Left renal pelvis (tissue), 4 donors: Measurements from ENCODE around the gene SCN4B. TPM values are rescaled to one million over a fixed set of nuclear protein-coding genes. Genes with fewer than 3 reads are reported as not detected.
A peak's percentile ranks its signal among the peaks of the same experiment; 100 is the strongest.

Source experiments
- DNase-seq, 4 donors: peaks; one replicate each; pipeline ENCODE4 v3.0.0-alpha.2; 2013; ENCODE audit warnings: low read depth in 4 of 4, low spot score in 3 of 4
- polyA plus RNA-seq, 4 donors: library from polyadenylated mRNA; unstranded; fragments of 120-200 nt; gene quantifications; one replicate each; pipeline ENCODE4 v1.2.1, GENCODE V29; 2013; ENCODE audit not compliant: insufficient read length in 4 of 4

Gene SCN4B
- polyA plus RNA-seq, 4 donors, result 1.0 to 3.0 (median 1.5) TPM

DNA sequence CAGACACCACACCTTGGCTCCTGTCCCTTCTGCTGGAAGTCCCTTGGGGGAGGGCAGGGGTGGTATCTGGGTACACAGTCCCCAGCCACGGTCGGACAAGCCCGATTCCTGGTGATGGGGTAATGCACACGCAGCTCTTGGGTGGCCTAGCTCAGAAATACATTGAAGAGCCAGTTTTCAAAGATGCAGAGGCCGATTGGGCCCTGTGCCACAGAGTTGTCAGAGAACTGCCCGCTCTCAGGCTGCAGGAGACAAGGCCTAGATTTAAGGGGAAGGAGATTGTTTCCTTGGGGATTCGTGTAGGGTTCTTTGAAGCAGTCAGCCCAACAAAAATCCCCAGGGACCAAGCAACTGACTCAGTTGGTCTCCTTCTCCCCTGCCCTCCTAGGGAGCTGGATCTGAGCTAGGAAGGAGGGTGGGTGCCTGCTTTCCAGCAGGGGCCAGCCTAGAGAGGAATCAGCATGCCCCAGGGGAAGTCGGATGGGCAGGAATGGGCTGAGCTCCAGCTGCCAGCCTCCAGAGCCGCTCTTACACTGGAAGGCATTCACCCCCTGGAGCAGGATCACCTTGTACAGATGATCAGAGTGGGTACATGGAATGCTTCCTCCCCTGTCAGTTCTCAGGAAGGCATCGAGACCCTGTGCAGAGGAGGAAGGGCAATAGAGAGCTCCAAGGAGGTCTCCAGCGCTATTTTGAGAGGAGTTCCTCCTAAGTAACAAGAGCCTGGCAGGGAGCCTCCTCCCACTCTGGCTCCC lies 3.3 kb upstream of the SCN4B start:
- no peak for DNase-seq

- DNase-seq, result no peak
Measured at GRCh38 chr11:118154641-118155040, 2.0 kb upstream of the SCN4B start.

- no peak for DNase-seq
Measured at GRCh38 chr11:118153976-118154375, 1.4 kb upstream of the SCN4B start.

GRCh38 chr11:118153516-118153915 lies 893 bp upstream of the SCN4B start:
- DNase-seq, result no peak

- no peak for DNase-seq
Measured at GRCh38 chr11:118152020-118152551, 537 bp downstream of the SCN4B start.

GRCh38 chr11:118151431-118151830 lies 1.2 kb downstream of the SCN4B start:
- no peak for DNase-seq

DNA sequence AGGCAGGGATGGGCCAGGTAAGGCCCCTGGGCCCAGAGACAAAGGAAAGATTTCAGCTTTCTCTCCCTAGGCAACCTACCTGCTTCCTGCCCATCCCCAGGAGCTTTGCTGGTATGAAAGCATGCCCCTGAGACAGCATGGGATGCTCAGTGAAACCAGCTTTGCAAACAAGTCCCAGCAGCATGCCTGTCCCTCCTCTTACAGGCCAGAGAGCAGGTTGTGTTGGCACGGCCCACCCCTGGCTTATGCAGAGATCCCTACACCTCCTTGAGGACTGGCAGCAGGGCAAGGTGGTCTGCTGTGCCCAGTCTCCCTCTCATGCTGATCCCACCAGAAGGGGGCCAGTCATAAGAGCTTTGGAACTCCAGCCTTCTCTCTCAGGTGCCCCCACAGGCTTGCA lies 3.1 kb downstream of the SCN4B start:
- DNase-seq, result no peak

- no peak for DNase-seq
Measured at GRCh38 chr11:118148856-118149255, 3.8 kb downstream of the SCN4B start.

DNA sequence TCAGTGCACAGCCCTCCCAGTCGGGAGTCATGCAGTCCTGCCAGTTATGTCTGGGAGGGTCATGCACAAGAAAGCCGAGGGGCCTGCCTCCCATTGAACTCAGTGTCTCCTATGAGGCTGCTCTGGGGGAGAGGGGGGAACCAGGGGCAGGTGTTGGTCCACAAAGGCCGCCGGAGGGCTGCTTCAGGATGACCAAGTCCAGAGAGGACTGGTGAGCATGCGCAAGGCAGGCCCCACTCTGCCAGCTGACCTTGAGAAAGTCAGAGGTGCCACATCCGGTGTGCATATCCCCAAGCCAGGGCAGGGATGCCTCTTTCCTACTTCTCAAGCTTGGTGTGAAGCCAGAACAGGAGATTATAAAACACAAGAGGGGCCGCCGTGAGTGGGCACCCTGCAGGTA lies 4.4 kb downstream of the SCN4B start:
- no peak for DNase-seq

DNA sequence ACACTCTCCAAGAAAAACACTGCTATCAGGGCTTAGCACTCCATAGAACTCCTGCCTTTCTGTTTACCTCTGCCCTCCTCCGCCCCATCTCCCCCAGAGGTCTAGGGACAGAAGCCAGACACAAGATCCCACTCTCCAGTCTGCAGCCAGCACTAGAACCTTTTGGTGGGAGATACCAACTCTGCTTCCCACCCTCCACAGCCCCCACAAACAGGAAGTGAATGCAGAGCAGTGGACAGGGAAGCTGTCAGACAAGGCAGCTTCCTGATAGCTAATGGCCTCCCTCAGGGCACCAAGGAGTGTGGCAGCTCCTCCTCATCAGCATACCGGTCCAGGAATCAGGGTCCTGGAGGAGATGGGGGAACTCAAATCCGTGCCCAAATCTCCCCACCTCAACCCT lies 5.1 kb downstream of the SCN4B start:
- DNase-seq, result no peak

DNA sequence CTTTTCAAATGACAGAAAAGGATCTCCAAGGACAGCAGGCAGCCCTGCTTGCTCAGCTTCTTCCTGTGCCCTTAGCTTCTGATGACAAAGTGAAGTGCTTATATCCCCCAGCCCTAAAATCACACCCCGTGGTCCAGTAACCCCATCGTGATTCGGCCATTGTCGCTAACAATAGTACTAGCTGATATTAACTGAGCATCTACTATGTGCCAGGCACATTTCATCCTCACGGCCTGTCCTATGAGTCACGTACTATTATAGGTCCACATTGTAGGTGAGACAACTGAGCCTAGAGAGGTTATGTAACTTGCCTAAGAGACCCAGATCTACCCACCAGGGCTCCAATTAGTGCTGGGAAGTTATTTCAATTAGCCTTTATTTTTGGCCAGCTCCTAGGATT lies 6.1 kb downstream of the SCN4B start:
- no peak for DNase-seq

- peak; percentile 55 to 66 (median 64) for DNase-seq
Measured at GRCh38 chr11:118145285-118146227, 7.1 kb downstream of the SCN4B start.

DNA sequence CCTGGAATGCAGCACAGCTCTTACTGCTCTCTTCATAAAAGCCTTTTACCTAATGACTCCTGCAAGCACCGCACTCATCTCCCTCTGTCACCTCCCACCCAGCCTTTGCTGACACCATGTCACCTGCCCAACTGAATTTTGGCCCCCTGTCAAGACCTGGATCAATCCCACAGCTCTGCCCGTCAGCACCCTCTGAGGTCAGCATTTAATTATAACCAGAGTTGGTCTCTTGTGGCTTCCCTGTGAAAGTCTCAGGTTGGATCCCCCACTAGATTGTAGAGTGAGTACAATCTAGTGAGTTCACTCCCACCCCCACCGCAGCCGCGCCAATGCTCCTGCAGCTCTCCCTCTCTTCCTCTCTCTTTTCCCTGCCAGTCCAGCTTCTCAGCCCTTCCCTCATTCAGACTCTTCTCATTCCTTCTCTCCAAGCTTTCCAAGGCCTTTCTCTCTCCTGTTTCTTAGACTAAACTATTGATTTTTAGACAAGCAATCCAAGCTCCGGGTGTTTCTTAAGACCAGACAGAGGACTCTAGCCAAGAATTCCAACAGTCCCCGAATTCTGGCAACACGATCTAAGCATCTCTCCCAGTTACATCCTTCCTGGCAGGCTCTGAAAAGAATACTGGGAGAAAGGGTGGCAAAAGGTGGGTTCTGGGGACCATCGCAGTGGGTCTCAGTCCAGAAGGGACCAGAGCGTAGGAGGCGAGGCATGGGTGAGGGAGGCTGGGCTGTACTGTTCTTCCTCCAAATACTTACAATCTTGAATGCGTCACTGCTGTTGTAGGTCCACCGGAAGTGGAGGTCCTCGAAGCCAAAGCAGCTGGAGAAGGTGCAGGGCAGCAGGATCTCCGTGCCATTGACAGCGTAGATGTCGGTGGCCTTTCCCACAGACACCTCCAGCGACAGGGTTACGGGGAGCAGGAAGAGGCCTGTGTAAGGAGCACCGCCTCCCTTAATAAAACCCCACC lies 8.0 kb downstream of the SCN4B start:
- no peak for DNase-seq

DNA sequence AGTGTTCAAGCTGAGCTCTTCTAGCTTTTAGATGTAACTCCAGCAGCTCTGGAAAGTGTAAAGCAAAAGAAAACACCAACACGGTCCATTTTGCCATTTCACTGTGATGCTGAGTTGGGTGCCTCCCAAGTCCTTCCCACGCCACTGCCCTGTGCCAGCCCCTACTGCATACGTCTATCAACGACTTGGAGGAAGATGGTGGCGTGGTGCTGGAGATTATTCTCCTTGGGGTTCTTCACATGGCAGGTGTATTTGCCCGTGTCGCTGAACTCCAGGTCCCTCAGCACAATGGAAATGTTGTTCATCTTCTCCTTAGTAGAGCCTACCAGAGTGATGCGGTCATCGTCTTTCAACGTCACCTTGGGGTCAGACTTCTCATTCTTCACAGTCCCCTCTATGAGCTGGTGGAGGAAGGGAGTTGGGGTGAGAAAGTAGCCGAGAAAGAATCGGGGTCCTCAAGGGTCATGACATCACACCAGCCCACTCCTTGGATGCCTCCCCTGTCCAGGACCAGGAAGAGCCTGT lies 8.9 kb downstream of the SCN4B start:
- no peak for DNase-seq

DNA sequence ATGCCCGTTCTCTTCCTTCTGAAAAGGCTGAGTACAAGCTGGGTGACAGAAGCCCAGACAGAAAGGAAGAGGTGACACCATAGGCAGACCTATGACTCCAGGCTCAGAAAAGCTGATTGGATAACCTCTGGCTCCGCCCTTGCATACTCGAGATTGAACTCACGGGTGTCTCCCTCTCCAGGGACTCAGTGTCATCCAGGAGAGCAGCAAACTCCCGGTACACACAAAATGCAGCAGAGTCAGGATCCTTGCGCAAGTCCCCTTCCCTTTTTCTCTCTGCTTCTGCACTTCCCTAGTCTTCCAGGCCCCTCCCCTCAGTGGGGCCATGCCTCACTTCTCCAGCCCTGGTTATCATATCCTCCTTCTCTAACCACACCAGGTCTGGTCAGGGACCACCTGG lies 9.8 kb downstream of the SCN4B start:
- DNase-seq, result no peak

DNA sequence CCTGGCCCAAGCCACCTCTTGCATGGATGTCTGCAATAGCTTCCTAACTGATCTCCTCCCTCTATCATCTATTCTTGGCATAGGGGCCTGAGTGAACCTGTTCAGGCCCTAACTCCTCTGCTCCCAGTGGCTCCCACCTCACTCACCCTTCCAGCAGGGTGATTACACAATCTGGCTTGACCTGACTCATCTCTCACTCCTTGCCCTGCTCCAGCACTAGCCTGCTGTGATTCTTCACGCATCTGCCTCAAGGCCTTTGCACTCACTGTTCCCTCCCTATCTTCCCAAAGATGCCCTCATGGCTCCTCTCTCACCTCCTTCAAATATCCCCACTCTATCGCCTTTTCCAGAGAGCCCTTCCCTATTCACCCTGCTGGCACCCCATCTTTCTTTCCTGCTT lies 10.5 kb downstream of the SCN4B start:
- no peak for DNase-seq

DNA sequence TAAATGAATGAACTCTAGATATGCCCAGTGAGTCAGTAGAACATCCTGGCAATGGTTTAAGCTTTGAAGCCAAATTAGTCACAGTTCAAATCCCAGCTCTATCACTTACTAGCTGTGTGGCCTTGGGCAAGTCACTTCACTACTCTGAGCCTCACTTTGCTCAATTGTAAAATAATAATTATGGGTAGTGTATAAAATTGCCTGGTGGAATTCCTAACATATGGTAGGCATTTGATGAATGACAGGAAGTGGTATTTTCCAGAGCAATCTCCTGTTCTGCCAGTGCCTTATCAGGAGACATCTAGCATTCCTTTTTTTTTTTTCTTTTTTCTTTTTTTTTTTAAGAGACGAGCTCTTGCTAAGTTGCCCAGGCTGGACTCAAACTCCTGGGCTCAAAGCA lies 13.0 kb downstream of the SCN4B start:
- DNase-seq, result no peak

DNA sequence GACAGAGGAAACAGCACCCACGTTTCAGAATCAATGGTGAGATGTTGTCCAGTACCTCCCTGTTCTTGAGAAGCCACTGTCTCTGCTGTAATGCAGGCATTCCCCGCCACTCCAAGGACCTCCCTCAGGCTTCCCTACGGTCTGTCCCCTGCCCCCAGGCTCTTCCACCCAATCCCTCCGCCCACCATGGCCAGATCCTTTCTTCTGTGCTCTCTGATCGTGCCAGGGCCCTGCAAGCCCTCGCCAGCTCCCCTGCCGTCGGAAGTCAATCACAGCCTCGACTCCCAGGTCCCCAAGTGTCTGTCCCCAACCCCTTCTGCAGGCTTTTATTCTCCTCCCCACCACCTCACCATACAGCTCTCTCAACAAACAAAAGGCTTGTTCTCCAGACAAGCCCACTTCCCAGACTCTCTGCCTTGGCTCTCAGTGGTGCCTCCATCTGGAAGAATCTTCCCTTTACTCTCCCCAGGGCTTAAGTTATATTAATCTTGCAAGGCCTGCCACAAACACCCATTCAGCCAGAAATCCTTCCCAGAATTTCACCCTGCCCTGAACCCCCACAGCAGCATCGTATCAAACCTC lies 13.7 kb downstream of the SCN4B start:
- DNase-seq, result no peak

GRCh38 chr11:118136801-118137200 lies 15.8 kb downstream of the SCN4B start:
- no peak for DNase-seq

DNA sequence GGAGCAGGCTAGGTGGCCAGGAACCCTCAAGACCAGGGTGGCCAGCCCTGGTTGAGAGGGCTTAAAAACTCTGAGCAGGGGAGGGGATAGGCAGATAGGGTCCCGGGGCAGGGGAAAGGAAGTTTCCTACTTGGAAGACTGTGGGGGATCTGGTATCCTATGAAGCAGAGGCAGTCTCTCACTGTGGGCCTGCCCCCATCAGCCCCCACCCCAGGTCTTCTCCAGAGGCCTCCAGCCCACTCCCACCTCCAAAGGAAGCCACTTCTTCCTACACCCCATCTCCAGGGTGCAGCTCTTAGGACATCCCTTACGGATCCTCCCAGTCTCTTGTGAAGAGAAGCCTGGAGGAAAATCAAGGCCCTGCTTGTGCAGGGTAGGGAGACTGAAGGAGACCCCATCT lies 16.3 kb downstream of the SCN4B start:
- no peak for DNase-seq
